ENCODE results near the gene ADGRV1.
"Not testable (repeated sequence)": the region's sequence is repeated elsewhere in the genome, so short reads cannot be mapped to it uniquely, and the experiment has no call there.

ADGRV1 gene

DNA sequence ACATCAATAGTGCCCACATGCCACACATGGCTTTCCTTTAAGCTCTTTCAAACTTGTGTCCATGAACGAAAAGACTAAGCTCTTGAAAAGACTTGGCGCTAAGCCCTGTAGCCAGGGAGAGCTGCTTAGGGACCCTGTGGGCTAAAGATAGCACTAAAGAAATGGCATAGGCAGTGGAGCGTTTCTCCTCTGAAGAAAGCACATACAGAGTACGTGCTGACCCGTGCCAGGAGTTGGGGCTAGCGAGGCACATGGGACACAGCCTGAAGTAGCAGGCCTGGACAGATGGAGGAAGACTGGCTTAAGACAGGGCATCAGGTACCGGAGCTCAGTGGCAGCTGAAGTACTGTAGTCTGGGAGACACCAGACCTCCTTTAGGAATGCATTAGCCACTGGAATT, 39.7 kb downstream of the ADGRV1 start:
- Histone ChIP-seq H3K4me1 (ENCODE audit: control insufficient read depth, insufficient read depth, low read length) (no peaks in the 10 kb centered on the region), H3K36me3 (ENCODE audit: control insufficient read depth in 2 of 2, insufficient read depth in 2 of 2, low read length in 2 of 2) (no peaks in the 10 kb centered on the region), H3K9ac (ENCODE audit: low read length in 2 of 2) (no peak overlapping the region), H3K27ac (ENCODE audit: low read length) (no peak overlapping the region), H3K27me3 (ENCODE audit: control insufficient read depth in 1 of 2, insufficient read depth in 2 of 2, low read length in 2 of 2) (no peaks in the 10 kb centered on the region), H3K4me3 (ENCODE audit: low read length in 2 of 2) (no peak overlapping the region), H3K9me3 (ENCODE audit: control insufficient read depth in 2 of 2, low read length in 2 of 2) (no peaks in the 10 kb centered on the region)

DNA sequence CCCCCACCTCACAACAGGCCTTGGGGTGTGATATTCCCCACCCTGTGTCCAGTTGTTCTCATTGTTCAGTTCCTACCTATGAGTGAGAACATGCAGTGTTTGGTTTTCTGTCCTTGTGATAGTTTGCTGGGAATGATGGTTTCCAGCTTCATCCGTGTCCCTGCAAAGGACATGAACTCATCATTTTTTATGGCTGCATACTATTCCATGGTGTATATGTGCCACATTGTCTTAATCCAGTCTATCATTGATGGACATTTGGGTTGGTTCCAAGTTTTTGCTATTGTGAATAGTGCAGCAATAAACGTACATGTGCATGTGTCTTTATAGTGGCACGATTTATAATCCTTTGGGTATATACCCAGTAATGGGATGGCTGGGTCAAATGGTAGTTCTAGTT, 41.7 kb downstream of the ADGRV1 start:
- not testable (repeated sequence) for H3K27ac ChIP-seq (ENCODE audit: low read length); H3K9me3 ChIP-seq (ENCODE audit: control insufficient read depth in 2 of 2, low read length in 2 of 2); H3K27me3 ChIP-seq (ENCODE audit: control insufficient read depth in 1 of 2, insufficient read depth in 2 of 2, low read length in 2 of 2); H3K9ac ChIP-seq (ENCODE audit: low read length in 2 of 2); H3K4me3 ChIP-seq (ENCODE audit: low read length in 2 of 2); H3K4me1 ChIP-seq (ENCODE audit: control insufficient read depth, insufficient read depth, low read length); H3K36me3 ChIP-seq (ENCODE audit: control insufficient read depth in 2 of 2, insufficient read depth in 2 of 2, low read length in 2 of 2)

DNA sequence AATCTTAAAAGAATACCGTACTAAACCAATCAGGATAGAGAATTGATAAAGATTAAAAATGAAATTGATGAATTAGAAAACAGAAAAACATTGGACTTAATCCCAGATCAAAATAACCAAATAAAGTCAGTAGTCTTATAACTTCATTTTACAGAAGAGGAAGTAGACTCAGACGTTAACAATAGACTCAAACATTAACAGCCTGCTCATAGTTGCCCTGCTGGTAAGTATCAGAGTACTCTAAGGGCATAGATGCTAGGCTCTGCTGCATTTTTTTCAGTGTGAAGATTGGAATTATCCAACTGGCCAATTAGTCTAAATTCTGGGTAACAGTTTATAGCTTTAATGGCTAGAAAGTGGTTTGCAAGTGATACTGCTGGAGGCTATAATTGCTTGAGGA, 42.9 kb downstream of the ADGRV1 start:
- no peak overlapping the region for H3K27ac ChIP-seq (ENCODE audit: low read length)
- H3K9me3 ChIP-seq (ENCODE audit: control insufficient read depth in 2 of 2, low read length in 2 of 2), result no peaks in the 10 kb centered on the region
- H3K4me1 ChIP-seq (ENCODE audit: control insufficient read depth, insufficient read depth, low read length), result no peaks in the 10 kb centered on the region
- no peaks in the 10 kb centered on the region for H3K36me3 ChIP-seq (ENCODE audit: control insufficient read depth in 2 of 2, insufficient read depth in 2 of 2, low read length in 2 of 2)
- H3K9ac ChIP-seq (ENCODE audit: low read length in 2 of 2), result no peak overlapping the region
- H3K27me3 ChIP-seq (ENCODE audit: control insufficient read depth in 1 of 2, insufficient read depth in 2 of 2, low read length in 2 of 2), result no peaks in the 10 kb centered on the region
- no peak overlapping the region for H3K4me3 ChIP-seq (ENCODE audit: low read length in 2 of 2)

DNA sequence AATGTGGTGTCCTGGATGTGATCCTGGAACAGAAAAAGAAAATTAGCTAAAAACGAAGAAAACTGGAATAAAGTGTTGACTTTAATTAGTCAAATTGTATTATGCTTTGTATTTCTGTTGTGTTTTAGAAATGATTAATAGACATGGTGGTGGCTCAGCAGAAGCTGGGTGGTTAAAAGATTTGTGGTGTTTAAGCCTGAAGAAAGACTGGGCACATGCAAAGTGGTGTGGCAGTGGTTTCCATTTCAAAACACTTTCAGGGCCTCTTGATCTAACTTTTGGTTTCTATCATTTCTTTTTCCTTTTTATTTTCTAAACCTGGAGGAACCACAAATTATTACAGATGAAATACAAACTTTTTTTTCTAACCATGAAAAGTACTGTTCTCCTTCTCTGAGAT, 44.1 kb downstream of the ADGRV1 start:
- no peak overlapping the region for H3K9ac ChIP-seq (ENCODE audit: low read length in 2 of 2)
- no peak overlapping the region for H3K4me3 ChIP-seq (ENCODE audit: low read length in 2 of 2)
- no peaks in the 10 kb centered on the region for H3K4me1 ChIP-seq (ENCODE audit: control insufficient read depth, insufficient read depth, low read length)
- no peaks in the 10 kb centered on the region for H3K9me3 ChIP-seq (ENCODE audit: control insufficient read depth in 2 of 2, low read length in 2 of 2)
- H3K27ac ChIP-seq (ENCODE audit: low read length), result no peak overlapping the region
- no peaks in the 10 kb centered on the region for H3K27me3 ChIP-seq (ENCODE audit: control insufficient read depth in 1 of 2, insufficient read depth in 2 of 2, low read length in 2 of 2)
- H3K36me3 ChIP-seq (ENCODE audit: control insufficient read depth in 2 of 2, insufficient read depth in 2 of 2, low read length in 2 of 2), result no peaks in the 10 kb centered on the region

DNA sequence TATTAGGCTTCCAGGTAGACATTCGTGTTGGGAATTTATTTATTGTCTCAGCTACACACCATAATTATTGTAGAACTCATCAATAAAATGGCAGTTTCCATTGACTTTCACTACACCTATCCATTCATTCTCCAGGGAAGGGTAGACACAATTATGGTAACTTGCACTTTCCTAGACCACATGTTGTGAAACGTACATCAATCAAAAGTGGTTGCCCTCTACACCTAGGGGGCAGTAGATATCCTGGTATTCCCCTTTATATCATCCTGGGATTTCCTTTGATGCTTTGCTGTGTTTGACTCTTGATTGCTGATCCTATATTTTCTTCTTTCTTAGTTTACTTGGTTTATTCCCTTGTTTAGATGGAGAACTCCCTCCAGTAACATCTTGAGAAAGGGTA, 47.9 kb downstream of the ADGRV1 start:
- no peak overlapping the region for H3K4me3 ChIP-seq (ENCODE audit: low read length in 2 of 2)
- H3K36me3 ChIP-seq (ENCODE audit: control insufficient read depth in 2 of 2, insufficient read depth in 2 of 2, low read length in 2 of 2), result no peaks in the 10 kb centered on the region
- no peak overlapping the region for H3K9ac ChIP-seq (ENCODE audit: low read length in 2 of 2)
- H3K27ac ChIP-seq (ENCODE audit: low read length), result no peak overlapping the region
- no peaks in the 10 kb centered on the region for H3K9me3 ChIP-seq (ENCODE audit: control insufficient read depth in 2 of 2, low read length in 2 of 2)
- H3K4me1 ChIP-seq (ENCODE audit: control insufficient read depth, insufficient read depth, low read length), result no peaks in the 10 kb centered on the region
- no peaks in the 10 kb centered on the region for H3K27me3 ChIP-seq (ENCODE audit: control insufficient read depth in 1 of 2, insufficient read depth in 2 of 2, low read length in 2 of 2)

DNA sequence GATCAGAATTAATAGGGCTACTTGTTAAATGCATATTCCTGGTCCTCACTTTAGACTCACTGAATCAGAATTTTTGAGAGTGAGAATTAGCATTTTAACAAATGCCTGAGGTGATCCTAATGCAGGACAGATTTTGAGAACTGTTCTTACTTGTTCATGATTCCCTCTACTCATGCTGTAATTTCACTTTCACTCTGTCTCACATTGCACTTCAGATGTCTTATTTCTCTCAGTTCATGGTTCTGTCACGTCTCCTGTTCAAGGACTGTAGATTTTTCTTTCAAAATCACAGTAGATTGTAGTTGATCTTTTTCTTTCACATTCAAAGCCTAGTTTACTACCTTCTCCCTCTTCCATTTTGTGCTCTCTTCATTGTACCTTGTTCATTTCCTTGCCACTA, 54.3 kb downstream of the ADGRV1 start:
- Histone ChIP-seq H3K27ac (ENCODE audit: low read length) (no peak overlapping the region), H3K27me3 (ENCODE audit: control insufficient read depth in 1 of 2, insufficient read depth in 2 of 2, low read length in 2 of 2) (no peaks in the 10 kb centered on the region), H3K9me3 (ENCODE audit: control insufficient read depth in 2 of 2, low read length in 2 of 2) (no peaks in the 10 kb centered on the region), H3K9ac (ENCODE audit: low read length in 2 of 2) (no peak overlapping the region), H3K4me3 (ENCODE audit: low read length in 2 of 2) (no peak overlapping the region), H3K36me3 (ENCODE audit: control insufficient read depth in 2 of 2, insufficient read depth in 2 of 2, low read length in 2 of 2) (no peaks in the 10 kb centered on the region), H3K4me1 (ENCODE audit: control insufficient read depth, insufficient read depth, low read length) (no peaks in the 10 kb centered on the region)

DNA sequence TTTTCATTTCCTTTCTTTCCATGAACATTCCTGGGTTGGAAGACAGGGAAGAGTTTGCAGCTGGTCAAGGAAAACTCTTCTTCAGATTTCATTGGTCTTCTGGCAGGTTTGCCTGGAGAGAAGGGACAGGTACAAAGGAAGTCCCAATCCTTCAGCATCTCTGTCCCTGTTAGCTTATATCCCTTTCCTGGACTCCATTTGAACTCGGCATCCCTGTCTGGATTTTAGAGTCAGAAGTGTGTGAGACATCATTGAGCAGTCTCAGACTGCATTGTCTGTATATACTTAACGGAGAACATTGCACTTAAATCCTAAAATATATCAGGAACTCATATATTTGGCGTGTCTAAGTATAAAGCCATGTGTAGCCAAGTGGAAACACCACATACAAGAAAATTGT, 54.9 kb downstream of the ADGRV1 start:
- Histone ChIP-seq H3K36me3 (ENCODE audit: control insufficient read depth in 2 of 2, insufficient read depth in 2 of 2, low read length in 2 of 2) (no peaks in the 10 kb centered on the region), H3K9ac (ENCODE audit: low read length in 2 of 2) (no peak overlapping the region), H3K27ac (ENCODE audit: low read length) (no peak overlapping the region), H3K9me3 (ENCODE audit: control insufficient read depth in 2 of 2, low read length in 2 of 2) (no peaks in the 10 kb centered on the region), H3K4me1 (ENCODE audit: control insufficient read depth, insufficient read depth, low read length) (no peaks in the 10 kb centered on the region), H3K4me3 (ENCODE audit: low read length in 2 of 2) (no peak overlapping the region), H3K27me3 (ENCODE audit: control insufficient read depth in 1 of 2, insufficient read depth in 2 of 2, low read length in 2 of 2) (no peaks in the 10 kb centered on the region)

DNA sequence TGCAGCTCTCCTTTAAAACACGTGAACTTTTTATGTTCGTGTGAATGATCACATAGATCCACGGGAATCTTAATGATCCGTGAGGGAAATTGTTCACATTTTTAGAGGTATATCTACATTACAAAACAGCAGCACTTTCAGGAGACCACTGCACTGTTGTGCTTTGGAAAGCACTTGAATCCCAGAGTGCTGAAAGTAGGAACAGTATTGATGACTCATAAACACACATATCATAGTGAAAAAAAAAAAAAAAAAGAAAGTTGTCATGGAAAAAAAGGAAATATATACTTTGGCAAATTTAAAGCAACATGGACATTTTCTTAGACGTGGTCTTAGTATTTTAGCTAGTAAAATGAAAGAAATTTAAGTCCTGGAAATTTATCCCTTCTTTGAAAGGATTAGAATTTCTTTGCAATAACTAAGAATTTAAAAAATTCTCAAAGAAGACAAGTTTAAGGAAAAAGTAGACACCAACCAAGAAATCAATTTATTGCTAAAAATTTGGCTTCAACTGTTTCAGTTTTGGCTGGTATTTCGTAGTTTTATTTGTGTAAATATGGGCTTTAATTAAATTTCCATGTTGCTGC, 55.4 kb downstream of the ADGRV1 start:
- H3K27ac ChIP-seq (ENCODE audit: low read length), result no peak overlapping the region
- H3K4me3 ChIP-seq (ENCODE audit: low read length in 2 of 2), result no peak overlapping the region
- H3K36me3 ChIP-seq (ENCODE audit: control insufficient read depth in 2 of 2, insufficient read depth in 2 of 2, low read length in 2 of 2), result no peaks in the 10 kb centered on the region
- H3K9me3 ChIP-seq (ENCODE audit: control insufficient read depth in 2 of 2, low read length in 2 of 2), result no peaks in the 10 kb centered on the region
- no peaks in the 10 kb centered on the region for H3K4me1 ChIP-seq (ENCODE audit: control insufficient read depth, insufficient read depth, low read length)
- no peaks in the 10 kb centered on the region for H3K27me3 ChIP-seq (ENCODE audit: control insufficient read depth in 1 of 2, insufficient read depth in 2 of 2, low read length in 2 of 2)
- H3K9ac ChIP-seq (ENCODE audit: low read length in 2 of 2), result no peak overlapping the region

DNA sequence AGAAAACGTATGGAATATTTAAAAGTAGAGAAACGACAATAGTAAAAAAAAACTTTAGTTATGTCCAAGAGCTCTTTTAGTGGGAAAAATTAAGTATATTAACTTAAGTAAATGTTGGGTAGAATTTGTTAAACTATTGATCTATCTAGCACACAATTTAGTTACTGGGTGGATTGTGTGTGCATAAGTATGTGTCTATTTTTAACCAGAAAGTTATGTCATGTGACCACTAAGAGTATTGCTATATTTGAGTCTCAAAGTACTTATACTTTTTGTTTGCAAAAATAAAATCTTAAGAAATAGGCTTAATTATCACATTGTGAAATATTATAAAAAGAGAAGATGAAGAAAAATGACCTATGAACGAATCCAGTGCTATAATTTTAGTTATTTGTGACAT, 56.8 kb downstream of the ADGRV1 start:
- no peak overlapping the region for H3K4me3 ChIP-seq (ENCODE audit: low read length in 2 of 2)
- no peaks in the 10 kb centered on the region for H3K9me3 ChIP-seq (ENCODE audit: control insufficient read depth in 2 of 2, low read length in 2 of 2)
- H3K27ac ChIP-seq (ENCODE audit: low read length), result no peak overlapping the region
- no peaks in the 10 kb centered on the region for H3K36me3 ChIP-seq (ENCODE audit: control insufficient read depth in 2 of 2, insufficient read depth in 2 of 2, low read length in 2 of 2)
- H3K9ac ChIP-seq (ENCODE audit: low read length in 2 of 2), result no peak overlapping the region
- no peaks in the 10 kb centered on the region for H3K4me1 ChIP-seq (ENCODE audit: control insufficient read depth, insufficient read depth, low read length)
- no peaks in the 10 kb centered on the region for H3K27me3 ChIP-seq (ENCODE audit: control insufficient read depth in 1 of 2, insufficient read depth in 2 of 2, low read length in 2 of 2)

DNA sequence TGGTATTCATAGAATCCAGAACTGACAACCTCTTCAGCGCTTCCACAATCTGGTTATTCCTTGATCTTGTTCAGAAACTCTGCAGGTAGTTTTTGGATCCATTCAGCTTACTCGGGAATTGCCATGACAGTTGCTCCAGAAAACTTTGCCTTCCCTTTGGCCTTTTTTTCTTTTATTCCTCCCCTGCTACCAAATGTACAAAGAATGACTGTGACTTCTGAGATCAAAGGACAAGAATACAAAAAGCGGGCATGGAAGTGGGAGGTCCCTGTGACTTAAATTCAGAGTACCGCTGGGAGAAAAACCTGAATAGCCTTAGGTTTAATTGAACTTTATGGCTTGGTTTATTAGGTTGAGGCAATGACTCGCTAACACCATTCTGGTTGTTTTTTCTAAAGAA, 59.5 kb downstream of the ADGRV1 start:
- H3K36me3 ChIP-seq (ENCODE audit: control insufficient read depth in 2 of 2, insufficient read depth in 2 of 2, low read length in 2 of 2), result no peaks in the 10 kb centered on the region
- no peaks in the 10 kb centered on the region for H3K9me3 ChIP-seq (ENCODE audit: control insufficient read depth in 2 of 2, low read length in 2 of 2)
- no peak overlapping the region for H3K9ac ChIP-seq (ENCODE audit: low read length in 2 of 2)
- no peaks in the 10 kb centered on the region for H3K27me3 ChIP-seq (ENCODE audit: control insufficient read depth in 1 of 2, insufficient read depth in 2 of 2, low read length in 2 of 2)
- no peaks in the 10 kb centered on the region for H3K4me1 ChIP-seq (ENCODE audit: control insufficient read depth, insufficient read depth, low read length)
- H3K4me3 ChIP-seq (ENCODE audit: low read length in 2 of 2), result no peak overlapping the region
- H3K27ac ChIP-seq (ENCODE audit: low read length), result no peak overlapping the region

DNA sequence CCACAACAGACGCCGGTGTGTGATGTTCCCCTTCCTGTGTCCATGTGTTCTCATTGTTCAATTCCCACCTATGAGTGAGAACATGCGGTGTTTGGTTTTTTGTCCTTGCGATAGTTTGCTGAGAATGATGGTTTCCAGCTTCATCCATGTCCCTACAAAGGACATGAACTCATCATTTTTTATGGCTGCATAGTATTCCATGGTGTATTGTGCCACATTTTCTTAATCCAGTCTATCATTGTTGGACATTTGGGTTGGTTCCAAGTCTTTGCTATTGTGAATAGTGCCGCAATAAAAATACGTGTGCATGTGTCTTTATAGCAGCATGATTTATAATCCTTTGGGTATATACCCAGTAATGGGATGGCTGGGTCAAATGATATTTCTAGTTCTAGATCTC, 61.2 kb downstream of the ADGRV1 start:
- not testable (repeated sequence) for H3K9me3 ChIP-seq (ENCODE audit: control insufficient read depth in 2 of 2, low read length in 2 of 2); H3K36me3 ChIP-seq (ENCODE audit: control insufficient read depth in 2 of 2, insufficient read depth in 2 of 2, low read length in 2 of 2); H3K27me3 ChIP-seq (ENCODE audit: control insufficient read depth in 1 of 2, insufficient read depth in 2 of 2, low read length in 2 of 2); H3K4me1 ChIP-seq (ENCODE audit: control insufficient read depth, insufficient read depth, low read length); H3K9ac ChIP-seq (ENCODE audit: low read length in 2 of 2); H3K4me3 ChIP-seq (ENCODE audit: low read length in 2 of 2); H3K27ac ChIP-seq (ENCODE audit: low read length)

Measured in stomach smooth muscle (tissue), 2 donors.